ENCODE results near the gene ARFGEF2.

DNA sequence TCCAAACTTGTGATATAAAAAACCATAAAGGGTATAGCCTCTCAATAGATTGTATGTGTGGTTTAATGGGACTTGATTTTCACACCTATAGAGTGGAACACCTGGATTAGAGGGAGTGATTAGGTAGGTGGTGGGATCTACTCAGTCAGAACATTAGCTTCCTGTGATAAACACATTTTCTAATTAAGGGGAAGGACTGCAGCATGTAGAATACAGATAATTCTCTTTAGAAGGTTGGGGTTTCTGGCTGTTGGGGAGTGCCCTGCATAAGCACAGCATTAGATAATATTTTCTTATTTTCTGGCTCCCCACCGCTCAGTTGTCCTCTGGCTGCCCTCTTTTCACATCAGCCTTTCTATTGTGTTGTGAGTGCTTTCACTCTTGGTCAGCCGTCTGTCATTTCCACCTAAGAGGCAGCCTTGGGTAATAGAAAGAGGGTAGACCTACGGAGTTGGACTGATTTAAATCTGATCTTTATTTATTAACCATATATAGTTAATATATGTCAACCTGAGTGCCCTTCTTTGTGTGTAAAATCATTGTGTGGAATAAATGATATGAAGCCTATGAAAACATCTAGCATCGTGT, 132.6 kb downstream of the ARFGEF2 start:
- TF ChIP-seq, protein P1, sequence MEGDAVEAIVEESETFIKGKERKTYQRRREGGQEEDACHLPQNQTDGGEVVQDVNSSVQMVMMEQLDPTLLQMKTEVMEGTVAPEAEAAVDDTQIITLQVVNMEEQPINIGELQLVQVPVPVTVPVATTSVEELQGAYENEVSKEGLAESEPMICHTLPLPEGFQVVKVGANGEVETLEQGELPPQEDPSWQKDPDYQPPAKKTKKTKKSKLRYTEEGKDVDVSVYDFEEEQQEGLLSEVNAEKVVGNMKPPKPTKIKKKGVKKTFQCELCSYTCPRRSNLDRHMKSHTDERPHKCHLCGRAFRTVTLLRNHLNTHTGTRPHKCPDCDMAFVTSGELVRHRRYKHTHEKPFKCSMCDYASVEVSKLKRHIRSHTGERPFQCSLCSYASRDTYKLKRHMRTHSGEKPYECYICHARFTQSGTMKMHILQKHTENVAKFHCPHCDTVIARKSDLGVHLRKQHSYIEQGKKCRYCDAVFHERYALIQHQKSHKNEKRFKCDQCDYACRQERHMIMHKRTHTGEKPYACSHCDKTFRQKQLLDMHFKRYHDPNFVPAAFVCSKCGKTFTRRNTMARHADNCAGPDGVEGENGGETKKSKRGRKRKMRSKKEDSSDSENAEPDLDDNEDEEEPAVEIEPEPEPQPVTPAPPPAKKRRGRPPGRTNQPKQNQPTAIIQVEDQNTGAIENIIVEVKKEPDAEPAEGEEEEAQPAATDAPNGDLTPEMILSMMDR (IDR thresholded peaks at IDR 0.05), result no peak
- TF ChIP-seq POLR2A (IDR thresholded peaks at IDR 0.05), result no peak
